ENCODE measurements around the gene BCL11B. TPM values are rescaled to one million over a fixed set of nuclear protein-coding genes. Genes with fewer than 3 reads are reported as not detected.

The BCL11B gene
- total and polyA plus RNA-seq, 2 donors (not counting 1 experiment from before 2014, with no cell fraction given): under 0.01 TPM; not detected in 1

DNA sequence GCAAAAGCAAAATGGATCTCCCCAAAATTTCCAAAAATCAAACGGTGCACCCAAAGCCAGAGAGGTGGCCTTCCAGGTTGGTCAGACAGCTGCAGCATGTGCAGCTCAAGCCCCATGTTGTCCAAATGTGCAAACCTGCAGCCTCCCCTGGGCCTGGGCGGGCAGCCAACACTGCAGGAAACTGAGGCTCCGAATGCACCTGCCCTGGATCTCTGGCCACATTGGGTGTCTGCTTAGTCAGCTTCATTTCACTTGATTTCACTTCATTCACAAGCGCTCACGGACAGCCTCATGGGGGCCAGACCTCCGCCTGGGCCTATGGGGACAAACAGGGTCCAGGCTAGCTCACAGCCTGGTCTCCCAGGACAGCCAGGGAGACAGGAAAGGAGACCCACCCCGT lies 59.8 kb downstream of the BCL11B start:
- DNase-seq (ENCODE audit: low read depth in 2 of 2): no peak
- Histone ChIP-seq H3K9ac (ENCODE audit: insufficient read depth, low read length) (no peak overlapping the region), H3K4me2 (ENCODE audit: extremely low read depth, insufficient read depth, low read length) (no peak overlapping the region), H4K20me1 (ENCODE audit: control insufficient read depth, extremely low read depth, insufficient read depth, low read length) (no peaks in the 10 kb centered on the region), H3K79me2 (ENCODE audit: control insufficient read depth, insufficient read depth, low read length) (no peaks in the 10 kb centered on the region), H2AFZ (ENCODE audit: low read length) (no peak overlapping the region), H3K27ac (ENCODE audit: insufficient read depth, low read length) (no peak overlapping the region), H3K4me1 (ENCODE audit: control insufficient read depth, extremely low read depth, insufficient read depth, low read length) (no peaks in the 10 kb centered on the region), H3K27me3 (ENCODE audit: control insufficient read depth, insufficient read depth, low read length) (no peaks in the 10 kb centered on the region), H3K9me3 (ENCODE audit: control insufficient read depth, insufficient read depth, low read depth, low read length) (no peaks in the 10 kb centered on the region), H3K36me3 (ENCODE audit: control insufficient read depth, insufficient read depth, low read length) (no peaks in the 10 kb centered on the region), H3K4me3 (replicated peaks in 1 of 4; ENCODE audit: control extremely low read depth in 1 of 4, insufficient read depth in 1 of 4, low read depth in 3 of 4, low read length in 4 of 4) (no peak overlapping the region)
- TF ChIP-seq, protein P1, sequence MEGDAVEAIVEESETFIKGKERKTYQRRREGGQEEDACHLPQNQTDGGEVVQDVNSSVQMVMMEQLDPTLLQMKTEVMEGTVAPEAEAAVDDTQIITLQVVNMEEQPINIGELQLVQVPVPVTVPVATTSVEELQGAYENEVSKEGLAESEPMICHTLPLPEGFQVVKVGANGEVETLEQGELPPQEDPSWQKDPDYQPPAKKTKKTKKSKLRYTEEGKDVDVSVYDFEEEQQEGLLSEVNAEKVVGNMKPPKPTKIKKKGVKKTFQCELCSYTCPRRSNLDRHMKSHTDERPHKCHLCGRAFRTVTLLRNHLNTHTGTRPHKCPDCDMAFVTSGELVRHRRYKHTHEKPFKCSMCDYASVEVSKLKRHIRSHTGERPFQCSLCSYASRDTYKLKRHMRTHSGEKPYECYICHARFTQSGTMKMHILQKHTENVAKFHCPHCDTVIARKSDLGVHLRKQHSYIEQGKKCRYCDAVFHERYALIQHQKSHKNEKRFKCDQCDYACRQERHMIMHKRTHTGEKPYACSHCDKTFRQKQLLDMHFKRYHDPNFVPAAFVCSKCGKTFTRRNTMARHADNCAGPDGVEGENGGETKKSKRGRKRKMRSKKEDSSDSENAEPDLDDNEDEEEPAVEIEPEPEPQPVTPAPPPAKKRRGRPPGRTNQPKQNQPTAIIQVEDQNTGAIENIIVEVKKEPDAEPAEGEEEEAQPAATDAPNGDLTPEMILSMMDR (conservative IDR thresholded peaks at IDR 0.05 in 1 of 2, IDR thresholded peaks at IDR 0.05 in 1 of 2; ENCODE audit: low read depth in 1 of 2, low read length in 2 of 2): no peak
- no peak for TF ChIP-seq EZH2 (IDR thresholded peaks at IDR 0.05; ENCODE audit: low read length, missing control alignments)

DNA sequence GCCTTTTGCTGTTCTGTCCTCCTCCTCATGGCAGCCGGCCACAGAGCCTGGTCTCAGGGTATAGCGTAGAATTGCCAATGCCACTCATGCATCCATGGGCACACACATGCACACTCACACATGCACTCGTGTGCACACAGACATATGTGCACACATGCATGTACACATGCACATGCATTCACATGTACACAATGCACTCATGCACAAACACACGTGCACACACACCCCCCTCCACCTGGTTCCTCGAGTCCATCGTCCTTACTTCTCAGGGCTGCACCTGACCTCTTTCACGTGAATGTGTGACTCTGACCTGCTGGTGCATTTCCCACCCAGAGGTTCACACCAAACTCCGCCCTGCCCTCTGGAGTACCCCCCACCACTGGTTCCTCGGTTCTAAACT lies 60.6 kb downstream of the BCL11B start:
- no peak for TF ChIP-seq EZH2 (IDR thresholded peaks at IDR 0.05; ENCODE audit: low read length, missing control alignments)
- TF ChIP-seq, protein P1 (conservative IDR thresholded peaks at IDR 0.05 in 1 of 2, IDR thresholded peaks at IDR 0.05 in 1 of 2; ENCODE audit: low read depth in 1 of 2, low read length in 2 of 2): no peak
- Histone ChIP-seq H3K4me2 (ENCODE audit: extremely low read depth, insufficient read depth, low read length) (no peak overlapping the region), H3K27me3 (ENCODE audit: control insufficient read depth, insufficient read depth, low read length) (no peaks in the 10 kb centered on the region), H3K79me2 (ENCODE audit: control insufficient read depth, insufficient read depth, low read length) (no peaks in the 10 kb centered on the region), H3K27ac (ENCODE audit: insufficient read depth, low read length) (no peak overlapping the region), H2AFZ (ENCODE audit: low read length) (no peak overlapping the region), H4K20me1 (ENCODE audit: control insufficient read depth, extremely low read depth, insufficient read depth, low read length) (no peaks in the 10 kb centered on the region), H3K4me3 (replicated peaks in 1 of 4; ENCODE audit: control extremely low read depth in 1 of 4, insufficient read depth in 1 of 4, low read depth in 3 of 4, low read length in 4 of 4) (no peak overlapping the region), H3K9me3 (ENCODE audit: control insufficient read depth, insufficient read depth, low read depth, low read length) (no peaks in the 10 kb centered on the region), H3K9ac (ENCODE audit: insufficient read depth, low read length) (no peak overlapping the region), H3K4me1 (ENCODE audit: control insufficient read depth, extremely low read depth, insufficient read depth, low read length) (no peaks in the 10 kb centered on the region), H3K36me3 (ENCODE audit: control insufficient read depth, insufficient read depth, low read length) (no peaks in the 10 kb centered on the region)
- no peak for DNase-seq (ENCODE audit: low read depth in 2 of 2)

DNA sequence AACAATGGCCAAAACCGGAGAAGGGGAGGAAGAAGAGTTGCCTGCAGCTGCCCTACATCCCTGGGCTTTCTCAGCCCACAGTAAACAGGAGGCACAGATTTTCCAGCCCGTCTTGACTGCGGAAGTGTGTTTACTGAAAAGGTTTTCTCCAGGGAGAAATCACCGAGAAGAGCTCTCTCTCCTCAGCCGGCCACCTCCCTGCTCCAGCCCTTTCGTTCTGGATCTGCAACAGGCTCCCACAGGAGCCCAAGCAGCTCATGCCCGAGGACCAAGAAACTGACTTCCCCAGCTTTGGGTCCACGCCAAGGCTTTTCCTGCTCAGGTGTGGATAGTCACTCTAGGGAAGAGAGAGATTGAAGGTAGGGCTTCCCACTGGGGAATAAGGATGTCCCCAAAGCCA lies 61.7 kb downstream of the BCL11B start:
- no peak overlapping the region for H3K4me3 ChIP-seq (replicated peaks in 1 of 4; ENCODE audit: control extremely low read depth in 1 of 4, insufficient read depth in 1 of 4, low read depth in 3 of 4, low read length in 4 of 4)
- no peaks in the 10 kb centered on the region for H4K20me1 ChIP-seq (ENCODE audit: control insufficient read depth, extremely low read depth, insufficient read depth, low read length)
- no peak overlapping the region for H3K9ac ChIP-seq (ENCODE audit: insufficient read depth, low read length)
- H3K27me3 ChIP-seq (ENCODE audit: control insufficient read depth, insufficient read depth, low read length): no peaks in the 10 kb centered on the region
- H3K36me3 ChIP-seq (ENCODE audit: control insufficient read depth, insufficient read depth, low read length): no peaks in the 10 kb centered on the region
- no peaks in the 10 kb centered on the region for H3K4me1 ChIP-seq (ENCODE audit: control insufficient read depth, extremely low read depth, insufficient read depth, low read length)
- H2AFZ ChIP-seq (ENCODE audit: low read length): no peak overlapping the region
- no peaks in the 10 kb centered on the region for H3K9me3 ChIP-seq (ENCODE audit: control insufficient read depth, insufficient read depth, low read depth, low read length)
- no peak overlapping the region for H3K4me2 ChIP-seq (ENCODE audit: extremely low read depth, insufficient read depth, low read length)
- no peaks in the 10 kb centered on the region for H3K79me2 ChIP-seq (ENCODE audit: control insufficient read depth, insufficient read depth, low read length)
- TF ChIP-seq EZH2 (IDR thresholded peaks at IDR 0.05; ENCODE audit: low read length, missing control alignments): no peak
- TF ChIP-seq, protein P1 (conservative IDR thresholded peaks at IDR 0.05 in 1 of 2, IDR thresholded peaks at IDR 0.05 in 1 of 2; ENCODE audit: low read depth in 1 of 2, low read length in 2 of 2): no peak
- no peak overlapping the region for H3K27ac ChIP-seq (ENCODE audit: insufficient read depth, low read length)
- DNase-seq (ENCODE audit: low read depth in 2 of 2): no peak
